ENCODE measurements around the gene MBNL2.

DNA sequence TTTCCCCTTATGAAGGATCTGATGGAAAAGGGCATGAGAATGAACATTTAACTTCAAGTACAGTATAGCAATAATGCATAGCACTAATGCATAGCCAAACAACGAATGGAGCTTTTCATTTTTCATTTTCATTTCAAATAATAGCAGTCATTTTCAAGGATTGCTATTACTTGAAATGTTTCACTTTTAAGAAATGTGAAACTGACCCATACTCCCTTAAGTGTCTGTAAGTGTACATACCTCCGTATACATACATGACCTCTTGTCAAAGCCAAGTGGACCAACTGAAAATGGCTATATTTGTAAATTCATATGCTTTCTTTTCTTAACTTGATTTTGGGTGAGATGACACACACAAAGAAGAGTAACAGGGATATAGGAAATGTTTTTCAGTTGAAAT, 215.6 kb downstream of the MBNL2 start:
- TF ChIP-seq POLR2A (IDR thresholded peaks at IDR 0.05) (no peak), POLR2AphosphoS5 (IDR thresholded peaks at IDR 0.05) (no peak)
- TF ChIP-seq, protein P1, sequence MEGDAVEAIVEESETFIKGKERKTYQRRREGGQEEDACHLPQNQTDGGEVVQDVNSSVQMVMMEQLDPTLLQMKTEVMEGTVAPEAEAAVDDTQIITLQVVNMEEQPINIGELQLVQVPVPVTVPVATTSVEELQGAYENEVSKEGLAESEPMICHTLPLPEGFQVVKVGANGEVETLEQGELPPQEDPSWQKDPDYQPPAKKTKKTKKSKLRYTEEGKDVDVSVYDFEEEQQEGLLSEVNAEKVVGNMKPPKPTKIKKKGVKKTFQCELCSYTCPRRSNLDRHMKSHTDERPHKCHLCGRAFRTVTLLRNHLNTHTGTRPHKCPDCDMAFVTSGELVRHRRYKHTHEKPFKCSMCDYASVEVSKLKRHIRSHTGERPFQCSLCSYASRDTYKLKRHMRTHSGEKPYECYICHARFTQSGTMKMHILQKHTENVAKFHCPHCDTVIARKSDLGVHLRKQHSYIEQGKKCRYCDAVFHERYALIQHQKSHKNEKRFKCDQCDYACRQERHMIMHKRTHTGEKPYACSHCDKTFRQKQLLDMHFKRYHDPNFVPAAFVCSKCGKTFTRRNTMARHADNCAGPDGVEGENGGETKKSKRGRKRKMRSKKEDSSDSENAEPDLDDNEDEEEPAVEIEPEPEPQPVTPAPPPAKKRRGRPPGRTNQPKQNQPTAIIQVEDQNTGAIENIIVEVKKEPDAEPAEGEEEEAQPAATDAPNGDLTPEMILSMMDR (IDR thresholded peaks at IDR 0.05): no peak
